ENCODE measurements around the gene DACT2.
A peak's percentile ranks its signal among the peaks of the same experiment; 100 is the strongest.
"Not testable (repeated sequence)": the region's sequence is repeated elsewhere in the genome, so short reads cannot be mapped to it uniquely, and the experiment has no call there.

DACT2 gene

DNA sequence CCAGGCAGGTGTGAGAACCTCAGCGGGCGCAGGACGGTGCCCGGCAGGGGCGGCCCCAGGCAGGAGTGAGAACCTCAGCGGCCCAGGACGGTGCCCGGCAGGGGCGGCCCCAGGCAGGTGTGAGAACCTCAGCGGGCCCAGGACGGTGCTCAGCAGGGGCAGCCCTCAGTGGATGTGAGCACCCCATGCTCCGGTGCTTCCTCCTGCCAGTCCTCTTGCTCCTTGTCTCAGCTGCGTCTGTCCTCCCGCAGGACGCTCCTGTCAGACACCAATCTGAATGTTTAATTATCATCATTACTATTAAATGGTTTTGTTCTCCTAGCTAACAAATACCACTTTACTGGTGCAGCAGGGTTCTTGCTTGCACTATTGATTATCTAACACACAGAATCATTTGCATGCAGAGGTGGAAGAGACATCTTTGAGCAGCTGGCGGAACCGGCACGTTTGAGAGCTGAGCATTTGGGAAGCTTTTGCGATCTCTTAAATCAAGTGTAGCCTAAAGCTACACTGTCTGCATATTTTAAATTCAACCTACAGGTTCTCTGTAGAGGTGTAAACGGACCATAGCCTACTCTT lies 39.4 kb upstream of the DACT2 start:
- TF ChIP-seq, protein P1, sequence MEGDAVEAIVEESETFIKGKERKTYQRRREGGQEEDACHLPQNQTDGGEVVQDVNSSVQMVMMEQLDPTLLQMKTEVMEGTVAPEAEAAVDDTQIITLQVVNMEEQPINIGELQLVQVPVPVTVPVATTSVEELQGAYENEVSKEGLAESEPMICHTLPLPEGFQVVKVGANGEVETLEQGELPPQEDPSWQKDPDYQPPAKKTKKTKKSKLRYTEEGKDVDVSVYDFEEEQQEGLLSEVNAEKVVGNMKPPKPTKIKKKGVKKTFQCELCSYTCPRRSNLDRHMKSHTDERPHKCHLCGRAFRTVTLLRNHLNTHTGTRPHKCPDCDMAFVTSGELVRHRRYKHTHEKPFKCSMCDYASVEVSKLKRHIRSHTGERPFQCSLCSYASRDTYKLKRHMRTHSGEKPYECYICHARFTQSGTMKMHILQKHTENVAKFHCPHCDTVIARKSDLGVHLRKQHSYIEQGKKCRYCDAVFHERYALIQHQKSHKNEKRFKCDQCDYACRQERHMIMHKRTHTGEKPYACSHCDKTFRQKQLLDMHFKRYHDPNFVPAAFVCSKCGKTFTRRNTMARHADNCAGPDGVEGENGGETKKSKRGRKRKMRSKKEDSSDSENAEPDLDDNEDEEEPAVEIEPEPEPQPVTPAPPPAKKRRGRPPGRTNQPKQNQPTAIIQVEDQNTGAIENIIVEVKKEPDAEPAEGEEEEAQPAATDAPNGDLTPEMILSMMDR (conservative IDR thresholded peaks at IDR 0.05; ENCODE audit: low read length) = no peak
- no peak for DNase-seq (ENCODE audit: low read depth)
- no peak overlapping the region for H3K4me3 ChIP-seq (ENCODE audit: low read length)

DNA sequence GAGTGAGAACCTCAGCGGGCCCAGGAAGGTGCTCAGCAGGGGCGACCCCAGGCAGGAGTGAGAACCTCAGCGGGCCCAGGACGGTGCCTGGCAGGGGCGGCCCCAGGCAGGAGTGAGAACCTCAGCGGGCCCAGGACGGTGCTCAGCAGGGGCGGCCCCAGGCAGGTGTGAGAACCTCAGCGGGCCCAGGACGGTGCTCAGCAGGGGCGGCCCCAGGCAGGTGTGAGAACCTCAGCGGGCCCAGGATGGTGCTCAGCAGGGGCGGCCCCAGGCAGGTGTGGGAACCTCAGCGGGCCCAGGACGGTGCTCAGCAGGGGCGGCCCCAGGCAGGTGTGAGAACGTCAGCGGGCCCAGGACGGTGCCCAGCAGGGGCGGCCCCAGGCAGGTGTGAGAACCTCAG lies 37.3 kb upstream of the DACT2 start:
- not testable (repeated sequence) for H3K4me3 ChIP-seq (ENCODE audit: low read length); DNase-seq (ENCODE audit: low read depth)

DNA sequence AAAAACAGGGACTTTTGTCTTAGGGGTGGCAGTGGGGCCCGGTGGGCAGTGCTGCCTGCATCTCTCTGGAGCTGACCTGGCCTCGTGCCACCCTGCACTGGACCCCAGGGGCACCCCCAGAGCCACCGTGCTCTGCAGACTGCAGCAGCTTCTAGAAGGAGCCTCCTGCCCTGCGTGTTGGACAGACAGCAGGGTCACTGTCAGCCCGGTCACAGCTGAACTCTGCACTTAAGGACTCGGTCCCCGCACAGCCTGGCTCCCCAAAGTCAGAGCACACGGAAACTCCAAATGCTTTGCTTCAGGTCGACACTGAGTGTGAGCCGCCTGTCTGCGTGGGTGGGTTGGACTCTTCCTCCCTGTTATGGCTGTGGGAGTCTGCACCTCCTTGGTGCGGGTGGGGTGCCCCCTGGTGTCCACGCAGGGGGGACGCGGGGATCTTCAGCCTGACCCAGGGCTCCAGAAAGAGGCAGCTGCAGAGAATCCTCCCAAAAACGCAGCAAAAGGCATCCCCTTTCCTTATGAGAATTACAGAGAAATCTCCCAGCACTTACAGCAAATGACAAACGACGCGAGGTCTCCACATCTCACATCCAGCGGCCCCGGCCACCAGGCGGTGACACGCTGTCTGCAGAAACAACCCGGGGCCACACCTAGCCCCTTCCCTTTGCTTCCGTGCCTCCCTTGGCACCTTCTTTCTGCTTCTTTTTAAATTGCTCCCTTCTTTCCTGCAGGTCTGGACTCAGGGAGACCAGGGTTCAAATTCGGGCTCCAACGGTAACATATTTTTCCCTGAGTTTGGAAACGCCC lies 36.3 kb upstream of the DACT2 start:
- H3K4me3 ChIP-seq (ENCODE audit: low read length) = no peak overlapping the region
- TF ChIP-seq, protein P1 (conservative IDR thresholded peaks at IDR 0.05; ENCODE audit: low read length) = peak; percentile 51
- peak; percentile 3 for DNase-seq (ENCODE audit: low read depth)

DNA sequence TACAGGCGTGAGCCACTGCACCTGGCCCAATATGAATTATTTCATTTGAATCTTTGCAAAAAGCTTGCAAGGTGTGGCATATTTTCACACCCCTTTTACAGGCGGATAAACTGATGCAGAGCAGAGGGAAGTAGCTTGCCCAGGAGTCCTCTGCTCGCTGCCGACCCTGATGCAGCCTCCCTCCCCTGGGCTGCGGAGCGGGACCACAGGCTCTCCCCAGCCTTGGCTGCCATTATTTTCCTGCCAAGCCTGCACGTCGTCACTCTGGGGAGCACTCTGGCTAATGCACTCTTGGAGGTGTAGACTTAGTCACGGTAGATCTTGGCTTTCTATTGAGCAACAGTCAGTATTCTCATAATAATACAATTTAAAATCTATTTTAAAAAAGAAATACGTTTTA lies 34.8 kb upstream of the DACT2 start:
- no peak for DNase-seq (ENCODE audit: low read depth)
- TF ChIP-seq, protein P1 (conservative IDR thresholded peaks at IDR 0.05; ENCODE audit: low read length) = no peak
- no peak overlapping the region for H3K4me3 ChIP-seq (ENCODE audit: low read length)

DNA sequence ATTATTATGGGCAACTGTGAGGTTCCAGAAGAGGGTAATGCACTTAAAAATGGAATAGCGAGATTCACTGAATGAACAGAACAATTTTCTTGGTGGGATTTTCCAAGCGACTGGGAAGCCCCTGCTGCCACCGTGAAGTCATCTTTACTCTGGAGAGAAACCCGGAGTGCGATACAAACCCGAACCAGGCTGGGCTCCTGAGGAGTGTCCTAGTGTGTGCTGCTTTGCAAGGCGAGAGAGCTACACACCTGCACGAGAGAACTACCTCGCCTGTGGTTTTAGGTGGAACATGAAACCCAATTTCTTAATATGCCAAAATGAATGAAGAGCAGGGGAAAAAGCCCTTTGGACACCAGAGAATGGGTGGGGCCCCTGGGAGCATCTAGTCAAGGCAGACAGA lies 33.5 kb upstream of the DACT2 start:
- no peak for DNase-seq (ENCODE audit: low read depth)
- H3K4me3 ChIP-seq (ENCODE audit: low read length) = no peak overlapping the region
- TF ChIP-seq, protein P1 (conservative IDR thresholded peaks at IDR 0.05; ENCODE audit: low read length) = no peak

DNA sequence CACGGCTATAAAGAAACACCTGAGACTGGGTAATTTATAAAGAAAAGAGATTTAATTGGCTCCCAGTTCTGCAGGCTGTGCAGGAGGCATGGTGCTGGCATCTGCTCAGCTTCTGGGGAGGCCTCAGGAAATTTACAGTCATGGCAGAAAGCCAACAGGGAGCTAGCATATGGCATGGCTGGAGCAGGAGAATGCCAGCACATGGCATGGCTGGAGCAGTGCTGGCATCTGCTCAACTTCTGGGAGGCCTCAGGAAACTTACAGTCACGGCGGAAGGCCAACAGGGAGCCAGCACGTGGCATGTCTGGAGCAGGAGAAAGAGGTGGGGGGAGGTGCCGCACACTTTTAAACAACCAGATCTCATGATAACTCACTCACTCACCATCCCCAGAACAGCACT lies 32.5 kb upstream of the DACT2 start:
- no peak for DNase-seq (ENCODE audit: low read depth)
- H3K4me3 ChIP-seq (ENCODE audit: low read length) = no peak overlapping the region
- TF ChIP-seq, protein P1 (conservative IDR thresholded peaks at IDR 0.05; ENCODE audit: low read length) = no peak

DNA sequence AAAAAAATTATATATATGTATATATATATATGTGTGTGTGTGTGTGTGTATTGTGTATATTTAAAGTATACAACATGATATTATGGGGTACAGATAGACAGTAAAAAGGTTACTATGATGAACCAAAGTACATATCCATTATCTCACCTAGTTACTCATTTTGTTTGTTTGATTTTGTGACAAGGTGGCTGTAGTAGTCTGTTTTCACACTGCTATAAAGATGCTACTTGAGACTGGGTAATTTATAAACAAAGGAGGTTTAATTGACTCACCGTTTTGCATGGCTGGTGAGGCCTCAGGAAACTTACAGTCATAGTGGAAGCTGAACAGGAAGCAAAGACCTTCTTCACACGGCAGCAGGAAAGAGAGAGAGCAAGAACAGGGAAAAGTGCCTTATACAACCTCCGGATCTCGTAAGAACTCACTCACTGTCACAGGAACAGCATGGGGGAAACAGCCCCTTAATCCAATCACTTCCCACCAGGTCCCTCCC lies 30.2 kb upstream of the DACT2 start:
- H3K4me3 ChIP-seq (ENCODE audit: low read length) = no peak overlapping the region
- no peak for DNase-seq (ENCODE audit: low read depth)
- TF ChIP-seq, protein P1 (conservative IDR thresholded peaks at IDR 0.05; ENCODE audit: low read length) = no peak
